Fibroblast of peridontal ligament (primary cell): ENCODE measurements around the gene PLXNA2.

Experiments
- DNase-seq: peaks from one replicate; pipeline ENCODE4 v3.0.0-alpha.2; 2010; ENCODE audit errors: extremely low read depth

Gene PLXNA2

GRCh38 chr1:208146650-208147049, 97.5 kb downstream of the PLXNA2 start:
- DNase-seq = no peak

GRCh38 chr1:208145167-208145566, 99.0 kb downstream of the PLXNA2 start:
- DNase-seq = no peak

GRCh38 chr1:208142590-208143382, 101.4 kb downstream of the PLXNA2 start:
- no peak for DNase-seq

GRCh38 chr1:208141610-208142192, 102.5 kb downstream of the PLXNA2 start:
- DNase-seq = no peak

- no peak for DNase-seq
These were observed 104.6 kb downstream of the PLXNA2 start for GRCh38 chr1:208139434-208140045.

GRCh38 chr1:208137193-208137592, 107.0 kb downstream of the PLXNA2 start:
- DNase-seq = peak; percentile 78

GRCh38 chr1:208136459-208137182, 107.6 kb downstream of the PLXNA2 start:
- DNase-seq = peak; percentile 47

- DNase-seq = peak; percentile 15
These were observed 108.8 kb downstream of the PLXNA2 start for GRCh38 chr1:208135354-208135753.

- DNase-seq = no peak
These were observed 109.7 kb downstream of the PLXNA2 start for GRCh38 chr1:208134491-208134890.

- DNase-seq = no peak
These were observed 110.8 kb downstream of the PLXNA2 start for GRCh38 chr1:208133355-208133754.

- DNase-seq = peak; percentile 46
These were observed 111.8 kb downstream of the PLXNA2 start for GRCh38 chr1:208132287-208132882.

GRCh38 chr1:208131621-208132286, 112.4 kb downstream of the PLXNA2 start:
- DNase-seq = no peak

- no peak for DNase-seq
These were observed 114.7 kb downstream of the PLXNA2 start for GRCh38 chr1:208129487-208129886.

GRCh38 chr1:208129060-208129459, 115.1 kb downstream of the PLXNA2 start:
- no peak for DNase-seq

- no peak for DNase-seq
These were observed 116.2 kb downstream of the PLXNA2 start for GRCh38 chr1:208127792-208128529.

GRCh38 chr1:208127284-208127683, 116.9 kb downstream of the PLXNA2 start:
- DNase-seq = no peak

- DNase-seq = no peak
These were observed 118.1 kb downstream of the PLXNA2 start for GRCh38 chr1:208126108-208126507.

GRCh38 chr1:208122612-208123358, 121.4 kb downstream of the PLXNA2 start:
- DNase-seq = no peak

GRCh38 chr1:208121813-208122364, 122.3 kb downstream of the PLXNA2 start:
- no peak for DNase-seq

- DNase-seq = no peak
These were observed 123.8 kb downstream of the PLXNA2 start for GRCh38 chr1:208120431-208120790.
